CD1c-positive myeloid dendritic cell (primary cell): ENCODE measurements around the gene ASPSCR1.
A peak's percentile ranks its signal among the peaks of the same experiment; 100 is the strongest.

Experiments
- DNase-seq: peaks from one replicate; pipeline ENCODE4 v3.0.0-alpha.2; 2016; ENCODE audit errors: extremely low spot score

ASPSCR1 gene

GRCh38 chr17:82012640-82013295, 35.3 kb downstream of the ASPSCR1 start:
- DNase-seq = no peak

- no peak for DNase-seq
These were observed 35.9 kb downstream of the ASPSCR1 start for GRCh38 chr17:82013341-82013740.

- DNase-seq = no peak
These were observed 36.4 kb downstream of the ASPSCR1 start for GRCh38 chr17:82013772-82014321.

- DNase-seq = no peak
These were observed 37.0 kb downstream of the ASPSCR1 start for GRCh38 chr17:82014432-82014831.

GRCh38 chr17:82014971-82015310, 37.5 kb downstream of the ASPSCR1 start:
- no peak for DNase-seq

- no peak for DNase-seq
These were observed 38.0 kb downstream of the ASPSCR1 start for GRCh38 chr17:82015311-82015971.

GRCh38 chr17:82016061-82016874, 38.8 kb downstream of the ASPSCR1 start:
- DNase-seq = no peak

GRCh38 chr17:82016875-82017459, 39.5 kb downstream of the ASPSCR1 start:
- DNase-seq = no peak

- no peak for DNase-seq
These were observed 40.3 kb downstream of the ASPSCR1 start for GRCh38 chr17:82017612-82018151.

GRCh38 chr17:82018152-82018988, 40.9 kb downstream of the ASPSCR1 start:
- no peak for DNase-seq

GRCh38 chr17:82018989-82019689, 41.7 kb downstream of the ASPSCR1 start:
- DNase-seq = no peak

GRCh38 chr17:82019690-82020571, 42.5 kb downstream of the ASPSCR1 start:
- peak; percentile 61 for DNase-seq

- DNase-seq = no peak
These were observed 43.2 kb downstream of the ASPSCR1 start for GRCh38 chr17:82020572-82021106.

- peak; percentile 57 for DNase-seq
These were observed 43.9 kb downstream of the ASPSCR1 start for GRCh38 chr17:82021107-82021899.

- no peak for DNase-seq
These were observed 44.5 kb downstream of the ASPSCR1 start for GRCh38 chr17:82021900-82022309.

GRCh38 chr17:82022310-82022980, 45.0 kb downstream of the ASPSCR1 start, which contains the start of gene CENPX:
CENPX (minus strand) TSS chr17:82022878; CDS start chr17:82022861, 17 bp downstream.
- no peak for DNase-seq

GRCh38 chr17:82022981-82023446, 45.6 kb downstream of the ASPSCR1 start, which contains the start of gene LRRC45:
LRRC45 (plus strand) TSS chr17:82023305; CDS start chr17:82023644, 339 bp downstream.
- peak; percentile 100 for DNase-seq
